Endodermal cell (in vitro differentiated cells): ENCODE results near the gene SOX2. TPM values are rescaled to one million over a fixed set of nuclear protein-coding genes. Genes with fewer than 3 reads are reported as not detected.
A peak's percentile ranks its signal among the peaks of the same experiment; 100 is the strongest.

Experiments
- DNase-seq: peaks from one replicate; pipeline ENCODE4 v3.0.0-alpha.2; 2017
- H3K27ac ChIP-seq: 2 replicates; pipeline ENCODE4 v1.5.1; 2013; ENCODE audit warnings: mild to moderate bottlenecking, low read depth, low read length, moderate library complexity
- H3K27me3 ChIP-seq: 2 replicates; pipeline ENCODE4 v1.6.1; 2013; ENCODE audit warnings: mild to moderate bottlenecking, low read length, moderate library complexity; ENCODE audit not compliant: insufficient read depth, control insufficient read depth, poor library complexity, severe bottlenecking
- H3K36me3 ChIP-seq: 2 replicates; pipeline ENCODE4 v1.7.0; 2013; ENCODE audit warnings: mild to moderate bottlenecking, low read length, moderate library complexity; ENCODE audit not compliant: control insufficient read depth, insufficient read depth
- H3K4me1 ChIP-seq: one replicate; pipeline ENCODE4 v1.7.0; 2013; ENCODE audit warnings: low read length; ENCODE audit not compliant: control insufficient read depth, insufficient read depth
- H3K4me3 ChIP-seq: 2 replicates; pipeline ENCODE4 v1.5.1; 2013; ENCODE audit warnings: mild to moderate bottlenecking, low read length, moderate library complexity
- H3K9ac ChIP-seq: 2 replicates; pipeline ENCODE4 v1.6.1; 2013; ENCODE audit warnings: mild to moderate bottlenecking, low read length, moderate library complexity; ENCODE audit not compliant: poor library complexity, severe bottlenecking; ENCODE audit errors: extremely low read depth
- H3K9me3 ChIP-seq: 2 replicates; pipeline ENCODE4 v1.6.1; 2013; ENCODE audit warnings: mild to moderate bottlenecking, low read length, moderate library complexity; ENCODE audit not compliant: control insufficient read depth
- H3K27ac Mint-ChIP-seq: 2 replicates; pipeline ENCODE4 v1.8.0; 2020; ENCODE audit warnings: mixed read lengths
- H3K27me3 Mint-ChIP-seq: 2 replicates; pipeline ENCODE4 v1.8.0; 2021; ENCODE audit warnings: mild to moderate bottlenecking, mixed read lengths; ENCODE audit not compliant: insufficient read depth
- H3K36me3 Mint-ChIP-seq: 2 replicates; pipeline ENCODE4 v1.8.0; 2020; ENCODE audit warnings: low read depth, mixed read lengths
- H3K4me1 Mint-ChIP-seq: 2 replicates; pipeline ENCODE4 v1.8.0; 2020; ENCODE audit warnings: mixed read lengths
- H3K4me3 Mint-ChIP-seq: 2 replicates; pipeline ENCODE4 v1.8.0; 2020; ENCODE audit warnings: mild to moderate bottlenecking, moderate library complexity, mixed read lengths
- H3K9me3 Mint-ChIP-seq: 2 replicates; pipeline ENCODE4 v1.8.0; 2020; ENCODE audit warnings: mild to moderate bottlenecking, mixed read lengths
- WGBS, 2 experiments: methylation state at CpG; one replicate each; pipeline versions ENCODE4 v1.1.5 to v1.1.7; 2013; ENCODE audit warnings: missing lambda C conversion rate in 2 of 2, mixed read lengths in 1 of 2; ENCODE audit not compliant: insufficient coverage in 1 of 2, insufficient read length in 1 of 2; 5-methylcytosine and 5-hydroxymethylcytosine counted together
- total RNA-seq, 2 donors: library from RNA; stranded (reverse); fragmentation: NEBNext Ultra II Directional in 1 of 2; extraction: Animal tissue kit (Norgen Biotek cat#: 25700) in 1 of 2; gene quantifications; 2 replicates in 1 of 2; 3 replicates in 1 of 2; pipeline ENCODE4 v1.2.1, GENCODE V29; 2021
- TF ChIP-seq, protein P1 (sequence below): fragments of 200-600 bp; sonication (generic); conservative IDR thresholded peaks from 2 replicates; pipeline ENCODE4 v1.5.0; 2021; ENCODE audit warnings: antibody characterized with exemption, mild to moderate bottlenecking

SOX2 gene
- total RNA-seq, 2 donors from 2014 or later: 1.8 to 39.5 TPM

- Histone ChIP-seq H3K27me3 (peaks cover 88% of the 10 kb centered on the region), H3K9ac (no peak overlapping the region), H3K9me3 (no peaks in the 10 kb centered on the region), H3K27ac (peak overlapping the region; percentile 63), H3K4me3 (peak overlapping the region; percentile 78), H3K4me1 (peaks cover 10% of the 10 kb centered on the region), H3K36me3 (no peaks in the 10 kb centered on the region)
- TF ChIP-seq, protein P1, sequence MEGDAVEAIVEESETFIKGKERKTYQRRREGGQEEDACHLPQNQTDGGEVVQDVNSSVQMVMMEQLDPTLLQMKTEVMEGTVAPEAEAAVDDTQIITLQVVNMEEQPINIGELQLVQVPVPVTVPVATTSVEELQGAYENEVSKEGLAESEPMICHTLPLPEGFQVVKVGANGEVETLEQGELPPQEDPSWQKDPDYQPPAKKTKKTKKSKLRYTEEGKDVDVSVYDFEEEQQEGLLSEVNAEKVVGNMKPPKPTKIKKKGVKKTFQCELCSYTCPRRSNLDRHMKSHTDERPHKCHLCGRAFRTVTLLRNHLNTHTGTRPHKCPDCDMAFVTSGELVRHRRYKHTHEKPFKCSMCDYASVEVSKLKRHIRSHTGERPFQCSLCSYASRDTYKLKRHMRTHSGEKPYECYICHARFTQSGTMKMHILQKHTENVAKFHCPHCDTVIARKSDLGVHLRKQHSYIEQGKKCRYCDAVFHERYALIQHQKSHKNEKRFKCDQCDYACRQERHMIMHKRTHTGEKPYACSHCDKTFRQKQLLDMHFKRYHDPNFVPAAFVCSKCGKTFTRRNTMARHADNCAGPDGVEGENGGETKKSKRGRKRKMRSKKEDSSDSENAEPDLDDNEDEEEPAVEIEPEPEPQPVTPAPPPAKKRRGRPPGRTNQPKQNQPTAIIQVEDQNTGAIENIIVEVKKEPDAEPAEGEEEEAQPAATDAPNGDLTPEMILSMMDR: no peak
- no peaks in the 10 kb centered on the region for H3K9me3 Mint-ChIP-seq
- peaks cover 50% of the 10 kb centered on the region for H3K4me1 Mint-ChIP-seq
- H3K27me3 Mint-ChIP-seq: peaks cover 90% of the 10 kb centered on the region
- no peak overlapping the region for H3K4me3 Mint-ChIP-seq
- peaks cover 3% of the 10 kb centered on the region for H3K36me3 Mint-ChIP-seq
- 40 to 45% methylated on average over 2 to 5 of the region's 5 CpGs for WGBS, 2 experiments
- DNase-seq: no peak
- no peak overlapping the region for H3K27ac Mint-ChIP-seq
Observed at GRCh38 chr3:181716966-181717365, 5.2 kb downstream of the SOX2 start.

DNA sequence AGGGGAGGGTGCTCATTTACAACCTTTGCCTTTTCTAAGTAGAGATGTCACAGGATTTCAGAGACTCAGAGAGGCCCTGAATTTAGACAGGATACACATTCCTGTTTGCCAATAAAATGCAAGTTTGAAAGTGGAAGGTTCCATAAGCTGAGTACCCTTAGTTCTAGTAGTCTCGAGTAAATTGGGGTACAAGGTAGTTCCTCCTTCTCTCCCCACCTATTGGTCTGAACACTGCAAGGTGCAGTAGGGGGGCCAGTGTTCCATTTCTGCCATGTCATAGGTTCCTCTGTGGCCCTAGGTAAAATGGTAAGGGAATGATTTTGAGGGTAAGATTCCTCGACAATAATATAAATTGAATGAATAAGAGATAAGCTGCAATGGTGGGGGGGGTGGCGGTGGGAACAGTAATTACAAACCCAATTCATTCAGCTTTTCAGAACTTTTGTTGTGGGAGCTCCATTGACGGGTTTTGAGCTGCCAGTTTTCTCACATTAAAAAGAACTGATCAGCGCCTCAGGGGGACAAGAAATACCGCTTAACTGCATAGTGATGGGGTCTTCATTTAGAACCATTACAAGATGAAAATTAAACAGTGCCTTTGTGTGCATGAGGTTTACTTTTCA lies 5.9 kb downstream of the SOX2 start:
- WGBS, 2 experiments: 83 to 100% methylated on average over 3 to 5 of the region's 6 CpGs
- Mint-ChIP-seq H3K4me3 (no peak overlapping the region), H3K27me3 (peaks cover 93% of the 10 kb centered on the region), H3K9me3 (no peaks in the 10 kb centered on the region), H3K27ac (no peak overlapping the region), H3K4me1 (peaks cover 50% of the 10 kb centered on the region), H3K36me3 (peaks cover 3% of the 10 kb centered on the region)
- Histone ChIP-seq H3K9ac (no peak overlapping the region), H3K27me3 (peaks cover 89% of the 10 kb centered on the region), H3K4me3 (no peak overlapping the region), H3K4me1 (peaks cover 10% of the 10 kb centered on the region), H3K27ac (peak overlapping the region; percentile 63), H3K36me3 (no peaks in the 10 kb centered on the region), H3K9me3 (no peaks in the 10 kb centered on the region)
- DNase-seq: no peak
- TF ChIP-seq, protein P1: no peak

DNA sequence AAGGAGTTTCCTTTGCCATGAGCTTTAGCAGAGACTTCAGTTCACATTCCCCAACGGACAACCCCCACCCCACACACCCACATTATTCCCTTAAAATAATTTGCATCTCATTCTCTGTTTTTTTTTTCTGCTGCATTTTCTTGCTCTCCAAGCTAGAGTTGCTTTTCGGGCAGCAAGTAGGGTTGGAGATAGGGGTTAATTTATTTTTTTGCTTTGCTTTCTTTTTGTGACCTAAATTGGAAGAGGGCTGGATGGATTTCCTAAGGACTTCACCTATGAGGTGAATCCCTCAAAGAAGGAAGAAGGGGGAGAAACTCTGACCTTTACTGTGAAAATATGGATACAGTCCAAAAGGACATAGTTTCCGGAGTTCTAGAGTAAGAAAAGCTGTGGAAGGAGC lies 6.6 kb downstream of the SOX2 start:
- DNase-seq: no peak
- H3K4me3 Mint-ChIP-seq: no peak overlapping the region
- peaks cover under 1% of the 10 kb centered on the region for H3K36me3 Mint-ChIP-seq
- Histone ChIP-seq H3K27me3 (peaks cover 89% of the 10 kb centered on the region), H3K27ac (no peak overlapping the region), H3K4me3 (no peak overlapping the region), H3K9ac (no peak overlapping the region), H3K9me3 (no peaks in the 10 kb centered on the region), H3K36me3 (no peaks in the 10 kb centered on the region), H3K4me1 (peaks cover 10% of the 10 kb centered on the region)
- no peaks in the 10 kb centered on the region for H3K9me3 Mint-ChIP-seq
- peaks cover 46% of the 10 kb centered on the region for H3K4me1 Mint-ChIP-seq
- 81 to 100% methylated on average over 1 to 3 of the region's 3 CpGs for WGBS, 2 experiments
- H3K27ac Mint-ChIP-seq: no peak overlapping the region
- TF ChIP-seq, protein P1: no peak
- peaks cover 93% of the 10 kb centered on the region for H3K27me3 Mint-ChIP-seq
